Loucy (cell line): ENCODE measurements around the gene RTBDN.

Source experiments
- EZH2phosphoT487 ChIP-seq: fragments of 200-600 bp; IDR thresholded peaks from 2 replicates; pipeline ENCODE4 v1.6.1; 2018; ENCODE audit warnings: antibody characterized with exemption, mild to moderate bottlenecking, moderate library complexity, borderline replicate concordance
- TF ChIP-seq, protein P1 (sequence below): fragments of 200-600 bp; sonication (generic); conservative IDR thresholded peaks from 2 replicates; pipeline ENCODE4 v1.5.1; 2014; ENCODE audit warnings: mild to moderate bottlenecking, antibody characterized with exemption, low read length

DNA sequence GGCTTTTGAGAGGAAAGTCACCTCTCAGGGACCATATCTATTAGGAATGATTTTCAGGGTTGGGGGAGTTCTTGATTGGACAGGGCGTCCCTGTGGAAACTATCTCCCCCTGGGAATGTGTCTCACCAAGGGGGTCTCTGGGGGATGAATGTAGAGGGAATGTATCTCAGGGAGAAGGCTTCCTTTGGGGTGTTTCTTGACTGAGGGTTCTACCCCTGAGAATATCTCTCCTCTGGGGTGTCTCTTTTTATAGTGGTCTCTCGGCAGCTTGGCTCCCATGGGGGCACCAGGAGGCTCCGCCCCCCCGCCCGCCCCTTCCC is 1.0 kb downstream of the RTBDN start:
- TF ChIP-seq, protein P1, sequence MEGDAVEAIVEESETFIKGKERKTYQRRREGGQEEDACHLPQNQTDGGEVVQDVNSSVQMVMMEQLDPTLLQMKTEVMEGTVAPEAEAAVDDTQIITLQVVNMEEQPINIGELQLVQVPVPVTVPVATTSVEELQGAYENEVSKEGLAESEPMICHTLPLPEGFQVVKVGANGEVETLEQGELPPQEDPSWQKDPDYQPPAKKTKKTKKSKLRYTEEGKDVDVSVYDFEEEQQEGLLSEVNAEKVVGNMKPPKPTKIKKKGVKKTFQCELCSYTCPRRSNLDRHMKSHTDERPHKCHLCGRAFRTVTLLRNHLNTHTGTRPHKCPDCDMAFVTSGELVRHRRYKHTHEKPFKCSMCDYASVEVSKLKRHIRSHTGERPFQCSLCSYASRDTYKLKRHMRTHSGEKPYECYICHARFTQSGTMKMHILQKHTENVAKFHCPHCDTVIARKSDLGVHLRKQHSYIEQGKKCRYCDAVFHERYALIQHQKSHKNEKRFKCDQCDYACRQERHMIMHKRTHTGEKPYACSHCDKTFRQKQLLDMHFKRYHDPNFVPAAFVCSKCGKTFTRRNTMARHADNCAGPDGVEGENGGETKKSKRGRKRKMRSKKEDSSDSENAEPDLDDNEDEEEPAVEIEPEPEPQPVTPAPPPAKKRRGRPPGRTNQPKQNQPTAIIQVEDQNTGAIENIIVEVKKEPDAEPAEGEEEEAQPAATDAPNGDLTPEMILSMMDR: no peak
- TF ChIP-seq EZH2phosphoT487: no peak
